ENCODE results near the gene RRAGD. TPM values are rescaled to one million over a fixed set of nuclear protein-coding genes. Genes with fewer than 3 reads are reported as not detected.

The RRAGD gene
- total and polyA plus RNA-seq, 7 donors = 34.8 to 163 (median 123) TPM

DNA sequence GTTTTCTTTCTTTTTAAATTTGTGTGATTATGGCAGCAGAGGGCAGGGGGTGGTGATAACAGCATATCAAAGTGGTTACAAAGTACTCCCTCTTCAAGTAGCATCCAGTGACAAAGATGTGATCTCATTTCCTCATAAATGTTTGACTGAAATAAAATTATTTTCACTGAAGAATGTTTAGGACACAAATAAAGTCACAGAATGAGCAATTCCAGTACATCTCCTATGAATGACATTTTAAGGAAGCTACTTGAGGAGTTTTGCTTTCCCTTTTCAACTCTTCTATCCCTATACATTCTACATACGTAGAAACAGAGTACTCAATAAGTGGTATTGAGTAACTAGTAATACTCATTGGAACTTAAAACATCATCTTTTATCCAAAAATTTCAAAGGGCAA, 83.1 kb downstream of the RRAGD start:
- H3K27me3 ChIP-seq (ENCODE audit: insufficient read depth in 3 of 3, low read length in 2 of 3) = no peaks in the 10 kb centered on the region
- DNase-seq (no peak), ATAC-seq (no peak)
- no peaks in the 10 kb centered on the region for H3K9me3 ChIP-seq
- H3K27ac ChIP-seq = no peak overlapping the region
- no peak overlapping the region for H3K4me3 ChIP-seq
- TF ChIP-seq, protein P1, sequence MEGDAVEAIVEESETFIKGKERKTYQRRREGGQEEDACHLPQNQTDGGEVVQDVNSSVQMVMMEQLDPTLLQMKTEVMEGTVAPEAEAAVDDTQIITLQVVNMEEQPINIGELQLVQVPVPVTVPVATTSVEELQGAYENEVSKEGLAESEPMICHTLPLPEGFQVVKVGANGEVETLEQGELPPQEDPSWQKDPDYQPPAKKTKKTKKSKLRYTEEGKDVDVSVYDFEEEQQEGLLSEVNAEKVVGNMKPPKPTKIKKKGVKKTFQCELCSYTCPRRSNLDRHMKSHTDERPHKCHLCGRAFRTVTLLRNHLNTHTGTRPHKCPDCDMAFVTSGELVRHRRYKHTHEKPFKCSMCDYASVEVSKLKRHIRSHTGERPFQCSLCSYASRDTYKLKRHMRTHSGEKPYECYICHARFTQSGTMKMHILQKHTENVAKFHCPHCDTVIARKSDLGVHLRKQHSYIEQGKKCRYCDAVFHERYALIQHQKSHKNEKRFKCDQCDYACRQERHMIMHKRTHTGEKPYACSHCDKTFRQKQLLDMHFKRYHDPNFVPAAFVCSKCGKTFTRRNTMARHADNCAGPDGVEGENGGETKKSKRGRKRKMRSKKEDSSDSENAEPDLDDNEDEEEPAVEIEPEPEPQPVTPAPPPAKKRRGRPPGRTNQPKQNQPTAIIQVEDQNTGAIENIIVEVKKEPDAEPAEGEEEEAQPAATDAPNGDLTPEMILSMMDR (IDR thresholded peaks at IDR 0.05) = no peak
- WGBS, 3 donors = 92 to 97% (median 96%) methylated on average over 1 of the region's 1 CpG
- H3K36me3 ChIP-seq (ENCODE audit: insufficient read depth in 1 of 2, low read depth in 1 of 2) = peaks cover 10 to 78% of the 10 kb centered on the region in 2 donors
- H3K4me1 ChIP-seq = peaks cover 1% of the 10 kb centered on the region
- intact Hi-C loops (cut with DNase I) = no loop called here

DNA sequence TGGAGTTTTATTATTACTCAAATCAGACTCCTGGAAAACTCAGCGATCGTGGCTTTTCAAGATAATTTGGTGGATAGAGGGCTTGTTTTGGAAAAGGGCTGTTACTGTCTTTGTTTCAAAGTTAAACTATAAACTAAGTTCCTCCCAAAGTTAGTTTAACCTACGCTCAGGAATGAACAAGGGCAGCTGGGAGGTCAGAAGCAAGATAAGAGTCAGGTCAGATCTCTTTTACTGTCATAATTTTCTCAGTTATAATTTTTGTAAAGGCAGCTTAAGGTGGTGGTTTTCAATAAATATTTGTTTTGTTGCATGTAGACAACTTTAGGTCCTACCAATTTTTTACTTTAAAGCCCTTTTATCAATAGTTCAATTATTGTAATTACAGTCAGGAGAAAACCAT, 87.8 kb downstream of the RRAGD start:
- Histone ChIP-seq H3K4me3 (no peak overlapping the region), H3K4me1 (peaks cover 15% of the 10 kb centered on the region), H3K27ac (peak overlapping the region; percentile 39), H3K9me3 (no peaks in the 10 kb centered on the region), H3K36me3 (ENCODE audit: insufficient read depth in 1 of 2, low read depth in 1 of 2) (peaks cover 5 to 35% of the 10 kb centered on the region in 2 donors), H3K27me3 (ENCODE audit: insufficient read depth in 3 of 3, low read length in 2 of 3) (no peaks in the 10 kb centered on the region)
- intact Hi-C loops (cut with DNase I) = no loop called here
- ATAC-seq (no peak), DNase-seq (no peak)
- TF ChIP-seq, protein P1 (IDR thresholded peaks at IDR 0.05) = no peak
- 94 to 96% (median 94%) methylated on average over 3 of the region's 3 CpGs for WGBS, 3 donors

DNA sequence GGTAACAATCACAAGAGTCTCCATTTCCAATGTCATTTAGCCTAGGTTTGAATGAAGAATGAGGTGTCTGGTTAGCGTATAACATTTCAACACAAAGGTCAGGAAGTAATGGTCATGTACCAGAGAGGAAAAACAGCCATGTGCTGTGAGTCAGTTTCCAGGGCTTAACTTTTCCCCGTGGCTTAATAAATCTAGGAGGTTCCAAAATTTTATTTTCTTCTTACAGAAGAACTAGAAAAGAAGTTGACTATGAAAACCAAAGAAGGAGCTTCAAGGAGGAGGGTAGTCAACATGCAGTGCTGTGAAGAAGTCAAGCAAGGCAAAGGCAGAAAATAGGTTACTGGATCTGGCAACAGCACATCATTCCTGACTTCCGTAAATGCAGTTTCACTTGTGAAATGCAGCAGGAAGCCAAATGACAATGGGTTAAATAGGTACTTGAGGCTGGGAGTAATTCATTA, 88.5 kb downstream of the RRAGD start:
- TF ChIP-seq, protein P1 (IDR thresholded peaks at IDR 0.05) = no peak

DNA sequence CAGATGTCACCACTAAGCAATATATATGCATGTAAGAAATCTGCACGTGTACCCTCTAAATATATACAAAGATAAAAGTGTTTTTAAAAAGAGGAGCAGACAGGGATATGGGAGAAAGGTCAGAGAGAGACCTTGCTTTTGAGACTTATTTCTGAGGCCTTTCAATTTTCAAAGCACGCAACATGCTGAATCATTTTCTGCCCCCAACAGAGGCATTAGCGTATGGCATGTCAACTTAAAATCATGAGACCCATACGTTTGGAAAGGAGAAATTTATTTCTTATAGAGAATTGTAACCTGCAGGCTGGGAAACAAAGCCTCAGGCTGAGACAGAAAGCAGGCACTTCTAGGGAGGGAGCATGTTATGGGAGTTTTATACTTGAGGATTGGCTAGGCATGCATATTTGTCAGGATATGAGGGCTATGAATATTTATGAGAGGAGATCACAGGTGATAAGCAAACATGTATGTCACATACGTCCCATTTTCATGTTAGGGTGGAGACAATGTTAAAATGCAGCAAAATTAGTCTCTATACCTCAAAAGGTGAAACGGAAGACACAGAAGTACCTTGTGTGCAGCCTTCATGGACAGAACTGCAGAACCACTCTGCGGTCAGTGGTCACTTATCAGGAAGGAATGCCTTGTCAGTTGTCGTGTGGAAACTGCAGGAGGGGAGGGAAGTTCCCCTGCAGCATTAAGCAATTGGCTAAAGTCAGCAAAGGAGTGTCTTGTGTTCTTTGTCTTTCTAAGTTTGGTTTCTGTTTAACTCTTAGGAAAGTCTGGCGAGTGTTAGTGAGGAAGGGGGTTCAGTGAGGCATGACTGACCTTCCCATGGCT, 90.7 kb downstream of the RRAGD start:
- H3K4me3 ChIP-seq = no peak overlapping the region
- peaks cover 2 to 7% of the 10 kb centered on the region in 2 donors for H3K36me3 ChIP-seq (ENCODE audit: insufficient read depth in 1 of 2, low read depth in 1 of 2)
- no peaks in the 10 kb centered on the region for H3K9me3 ChIP-seq
- H3K27me3 ChIP-seq (ENCODE audit: insufficient read depth in 3 of 3, low read length in 2 of 3) = no peaks in the 10 kb centered on the region
- 81 to 84% (median 84%) methylated on average over 9 of the region's 9 CpGs for WGBS, 3 donors
- no peak overlapping the region for H3K27ac ChIP-seq
- DNase-seq (no peak), ATAC-seq (peak; percentile 21 to 63 (median 40))
- H3K4me1 ChIP-seq = peaks cover 20% of the 10 kb centered on the region
- TF ChIP-seq, protein P1 (IDR thresholded peaks at IDR 0.05) = no peak
- intact Hi-C loops (cut with DNase I) = no loop called here

More for the DNA sequence above, 88.5 kb downstream of the RRAGD start:
- intact Hi-C loops (cut with DNase I) = no loop called here
- 31 to 34% (median 34%) methylated on average over 3 of the region's 3 CpGs for WGBS, 3 donors
- no peaks in the 10 kb centered on the region for H3K27me3 ChIP-seq (ENCODE audit: insufficient read depth in 3 of 3, low read length in 2 of 3)
- ATAC-seq = peak; percentile 34 to 64 (median 60)
- H3K36me3 ChIP-seq (ENCODE audit: insufficient read depth in 1 of 2, low read depth in 1 of 2) = peaks cover 5 to 27% of the 10 kb centered on the region in 2 donors
- peaks cover 20% of the 10 kb centered on the region for H3K4me1 ChIP-seq
- no peaks in the 10 kb centered on the region for H3K9me3 ChIP-seq
- peak overlapping the region; percentile 39 for H3K27ac ChIP-seq
- no peak for DNase-seq
- no peak overlapping the region for H3K4me3 ChIP-seq
